Measurements from ENCODE around the gene ATAT1. TPM values are rescaled to one million over a fixed set of nuclear protein-coding genes. Genes with fewer than 3 reads are reported as not detected.
A peak's percentile ranks its signal among the peaks of the same experiment; 100 is the strongest.

The ATAT1 gene
- polyA plus RNA-seq, 3 donors = 0.51 to 10.4 (median 0.68) TPM

DNA sequence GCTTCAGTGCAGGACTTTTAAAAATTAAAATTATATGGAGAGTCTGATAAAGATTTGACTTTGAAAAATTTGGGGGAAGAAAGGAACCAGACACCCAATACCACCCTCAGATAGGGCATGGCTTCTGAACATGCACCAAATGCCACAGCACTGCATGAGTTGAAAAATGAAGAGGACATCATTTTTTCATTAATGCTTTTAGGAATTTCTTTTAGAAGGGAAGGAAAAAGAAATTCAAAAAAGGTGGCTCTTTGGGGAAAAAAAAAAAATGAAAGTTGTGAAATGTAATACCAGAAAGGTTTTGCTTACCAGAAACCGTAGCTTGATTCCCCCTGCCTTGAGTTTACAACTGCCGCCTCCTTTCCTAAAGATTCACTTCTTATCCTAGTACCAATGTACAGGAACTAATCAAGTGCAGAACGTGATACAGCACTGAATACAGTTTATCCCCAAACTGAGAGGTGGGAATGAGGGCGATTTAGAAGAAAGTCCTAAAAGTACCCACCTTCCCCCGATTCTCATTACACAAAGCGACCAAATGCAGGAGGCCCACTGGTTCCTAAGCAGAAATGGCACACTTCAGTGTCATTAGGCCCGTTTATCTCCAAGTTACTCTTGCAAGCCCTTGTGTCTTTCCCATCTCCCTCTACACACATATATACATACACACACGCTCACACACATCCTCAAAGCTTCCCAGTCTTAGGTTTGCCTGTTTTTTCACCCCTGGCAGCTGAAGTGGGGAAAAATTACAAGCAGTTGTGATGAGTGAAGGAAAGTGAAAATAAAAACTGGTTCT is 12.4 kb upstream of the ATAT1 start:
- Histone ChIP-seq H4K20me1 (ENCODE audit: insufficient read depth, low read length) (peaks cover 70% of the 10 kb centered on the region), H3K9me3 (replicated peaks in 1 of 2; ENCODE audit: control insufficient read depth in 1 of 2, insufficient read depth in 1 of 2, low read length in 2 of 2) (no peaks in the 10 kb centered on the region), H3K4me3 (replicated peaks in 1 of 3; ENCODE audit: low read depth in 2 of 3, low read length in 3 of 3) (peak overlapping the region; percentile 83 to 100 (median 90)), H3K27me3 (ENCODE audit: control insufficient read depth in 2 of 2, insufficient read depth in 2 of 2, low read length in 2 of 2) (no peaks in the 10 kb centered on the region), H3K79me2 (ENCODE audit: insufficient read depth, low read length) (peaks cover 84% of the 10 kb centered on the region), H3K4me2 (replicated peaks; ENCODE audit: extremely low read depth, low read length, poor library complexity, severe bottlenecking) (peak overlapping the region; percentile 84), H3K9ac (ENCODE audit: insufficient read depth, low read length, poor library complexity, severe bottlenecking) (peak overlapping the region; percentile 98), H2AFZ (ENCODE audit: insufficient read depth, low read depth, low read length, poor library complexity, severe bottlenecking) (no peak overlapping the region), H3K36me3 (replicated peaks in 1 of 2; ENCODE audit: control insufficient read depth in 1 of 2, insufficient read depth in 2 of 2, low read length in 2 of 2) (peaks cover 13 to 35% of the 10 kb centered on the region in 2 donors), H3K27ac (ENCODE audit: low read depth in 1 of 2, low read length in 2 of 2) (peak overlapping the region; percentile 91 to 99), H3K4me1 (ENCODE audit: control insufficient read depth in 1 of 2, insufficient read depth in 2 of 2, low read length in 2 of 2) (peaks cover 27 to 39% of the 10 kb centered on the region in 2 donors)
- Mint-ChIP-seq H3K4me1 (peaks cover 40% of the 10 kb centered on the region), H3K27ac (peak overlapping the region; percentile 99 to 100 (median 99)), H3K27me3 (ENCODE audit: low read depth in 3 of 3) (peaks cover 0 to 5% (median 1%) of the 10 kb centered on the region in 3 donors), H3K36me3 (peaks cover 39 to 48% of the 10 kb centered on the region in 2 donors), H3K9me3 (peaks cover 0 to 9% (median 5%) of the 10 kb centered on the region in 7 donors), H3K4me3 (peak overlapping the region; percentile 99)
- no peak for TF ChIP-seq CTCF (IDR thresholded peaks at IDR 0.05)
- intact Hi-C loops (cut with micrococcal nuclease) = loop anchor here (5.0 kb wide), 2 partner anchors 37 to 122 kb away; no protein-coding TSS in a partner anchor
- 20% methylated on average over 2 of the region's 8 CpGs for WGBS (ENCODE audit: insufficient coverage)
- no peak for DNase-seq

GRCh38 chr6:30614843-30615218 is 11.8 kb upstream of the ATAT1 start:
- H3K27me3 ChIP-seq (ENCODE audit: control insufficient read depth in 2 of 2, insufficient read depth in 2 of 2, low read length in 2 of 2) = no peaks in the 10 kb centered on the region
- H3K4me3 Mint-ChIP-seq = peak overlapping the region; percentile 99
- WGBS (ENCODE audit: insufficient coverage) = no CpG with 5 or more reads among the region's 6 CpGs
- peaks cover 40% of the 10 kb centered on the region for H3K4me1 Mint-ChIP-seq
- peaks cover 84% of the 10 kb centered on the region for H3K79me2 ChIP-seq (ENCODE audit: insufficient read depth, low read length)
- H4K20me1 ChIP-seq (ENCODE audit: insufficient read depth, low read length) = peaks cover 64% of the 10 kb centered on the region
- H2AFZ ChIP-seq (ENCODE audit: insufficient read depth, low read depth, low read length, poor library complexity, severe bottlenecking) = no peak overlapping the region
- peaks cover 0 to 5% (median 1%) of the 10 kb centered on the region in 3 donors for H3K27me3 Mint-ChIP-seq (ENCODE audit: low read depth in 3 of 3)
- peaks cover 27 to 39% of the 10 kb centered on the region in 2 donors for H3K4me1 ChIP-seq (ENCODE audit: control insufficient read depth in 1 of 2, insufficient read depth in 2 of 2, low read length in 2 of 2)
- peak overlapping the region; percentile 91 to 99 for H3K27ac ChIP-seq (ENCODE audit: low read depth in 1 of 2, low read length in 2 of 2)
- TF ChIP-seq CTCF (IDR thresholded peaks at IDR 0.05) = no peak
- H3K36me3 Mint-ChIP-seq = peaks cover 40 to 48% of the 10 kb centered on the region in 2 donors
- peak overlapping the region; percentile 83 to 100 (median 90) for H3K4me3 ChIP-seq (replicated peaks in 1 of 3; ENCODE audit: low read depth in 2 of 3, low read length in 3 of 3)
- intact Hi-C loops (cut with micrococcal nuclease) = loop anchor here (5.0 kb wide), 6 partner anchors 38 to 128 kb away; partner anchors contain the start of genes FLOT1 (in 1 of the 2), HLA-E (in 1 of the 2), IER3 (in 1 of the 2) and TUBB (in 1 of the 2)
- H3K9me3 ChIP-seq (replicated peaks in 1 of 2; ENCODE audit: control insufficient read depth in 1 of 2, insufficient read depth in 1 of 2, low read length in 2 of 2) = no peaks in the 10 kb centered on the region
- peak overlapping the region; percentile 98 for H3K9ac ChIP-seq (ENCODE audit: insufficient read depth, low read length, poor library complexity, severe bottlenecking)
- DNase-seq = peak; percentile 95 to 96 (median 96)
- H3K36me3 ChIP-seq (replicated peaks in 1 of 2; ENCODE audit: control insufficient read depth in 1 of 2, insufficient read depth in 2 of 2, low read length in 2 of 2) = peaks cover 13 to 35% of the 10 kb centered on the region in 2 donors
- H3K27ac Mint-ChIP-seq = peak overlapping the region; percentile 99 to 100 (median 99)
- peak overlapping the region; percentile 84 for H3K4me2 ChIP-seq (replicated peaks; ENCODE audit: extremely low read depth, low read length, poor library complexity, severe bottlenecking)
- H3K9me3 Mint-ChIP-seq = peaks cover 0 to 9% (median 5%) of the 10 kb centered on the region in 7 donors
